ENCODE measurements around the gene PLVAP.
A peak's percentile ranks its signal among the peaks of the same experiment; 100 is the strongest.

Gene PLVAP

DNA sequence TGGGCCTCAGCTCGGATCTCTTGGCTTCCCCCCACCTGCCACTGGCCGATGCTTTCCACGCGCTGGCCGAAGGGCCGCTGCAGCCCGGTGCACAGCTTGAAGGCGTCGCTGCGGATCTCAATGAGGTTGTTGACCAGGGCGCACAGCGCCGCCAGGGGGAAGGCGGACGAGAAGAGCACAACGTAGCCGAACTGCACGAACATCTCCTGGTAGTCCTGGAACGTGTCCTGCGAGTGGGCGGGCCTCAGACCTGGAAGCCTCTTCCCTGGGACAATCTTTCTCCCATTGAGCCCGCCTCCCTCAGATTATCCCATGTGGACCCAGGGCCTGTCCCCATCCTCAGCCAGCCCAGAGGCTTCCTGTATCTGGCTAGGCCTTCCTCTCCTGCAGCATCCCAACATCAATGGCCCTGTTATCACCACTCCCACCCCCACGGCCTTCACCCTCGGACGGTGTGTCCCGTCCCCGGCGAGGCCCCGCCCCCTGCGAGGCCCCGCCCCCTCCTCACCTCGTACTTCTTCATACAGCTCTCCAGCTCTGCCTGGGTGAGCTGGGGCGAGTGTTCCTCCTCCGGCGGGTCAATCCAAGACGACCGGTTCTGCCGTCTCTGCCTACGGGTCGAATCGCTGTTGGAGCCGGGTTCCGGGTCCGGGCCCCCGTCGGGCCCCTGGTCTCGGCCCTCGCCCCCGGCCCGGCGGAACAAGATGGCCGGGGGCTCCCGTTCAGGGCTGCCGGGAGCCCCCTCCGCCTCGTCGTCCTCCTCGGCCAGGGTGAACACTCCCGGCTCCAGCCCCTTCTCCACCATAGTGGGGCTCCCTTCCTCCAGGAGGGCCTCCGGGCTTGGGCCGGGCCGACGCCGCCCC lies 49.3 kb downstream of the PLVAP start (continued):
- TF ChIP-seq, protein P1, sequence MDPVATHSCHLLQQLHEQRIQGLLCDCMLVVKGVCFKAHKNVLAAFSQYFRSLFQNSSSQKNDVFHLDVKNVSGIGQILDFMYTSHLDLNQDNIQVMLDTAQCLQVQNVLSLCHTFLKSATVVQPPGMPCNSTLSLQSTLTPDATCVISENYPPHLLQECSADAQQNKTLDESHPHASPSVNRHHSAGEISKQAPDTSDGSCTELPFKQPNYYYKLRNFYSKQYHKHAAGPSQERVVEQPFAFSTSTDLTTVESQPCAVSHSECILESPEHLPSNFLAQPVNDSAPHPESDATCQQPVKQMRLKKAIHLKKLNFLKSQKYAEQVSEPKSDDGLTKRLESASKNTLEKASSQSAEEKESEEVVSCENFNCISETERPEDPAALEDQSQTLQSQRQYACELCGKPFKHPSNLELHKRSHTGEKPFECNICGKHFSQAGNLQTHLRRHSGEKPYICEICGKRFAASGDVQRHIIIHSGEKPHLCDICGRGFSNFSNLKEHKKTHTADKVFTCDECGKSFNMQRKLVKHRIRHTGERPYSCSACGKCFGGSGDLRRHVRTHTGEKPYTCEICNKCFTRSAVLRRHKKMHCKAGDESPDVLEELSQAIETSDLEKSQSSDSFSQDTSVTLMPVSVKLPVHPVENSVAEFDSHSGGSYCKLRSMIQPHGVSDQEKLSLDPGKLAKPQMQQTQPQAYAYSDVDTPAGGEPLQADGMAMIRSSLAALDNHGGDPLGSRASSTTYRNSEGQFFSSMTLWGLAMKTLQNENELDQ (tag by site-specific recombination; IDR thresholded peaks at IDR 0.05; ENCODE audit: low read depth): no peak
- TF ChIP-seq, protein P2, sequence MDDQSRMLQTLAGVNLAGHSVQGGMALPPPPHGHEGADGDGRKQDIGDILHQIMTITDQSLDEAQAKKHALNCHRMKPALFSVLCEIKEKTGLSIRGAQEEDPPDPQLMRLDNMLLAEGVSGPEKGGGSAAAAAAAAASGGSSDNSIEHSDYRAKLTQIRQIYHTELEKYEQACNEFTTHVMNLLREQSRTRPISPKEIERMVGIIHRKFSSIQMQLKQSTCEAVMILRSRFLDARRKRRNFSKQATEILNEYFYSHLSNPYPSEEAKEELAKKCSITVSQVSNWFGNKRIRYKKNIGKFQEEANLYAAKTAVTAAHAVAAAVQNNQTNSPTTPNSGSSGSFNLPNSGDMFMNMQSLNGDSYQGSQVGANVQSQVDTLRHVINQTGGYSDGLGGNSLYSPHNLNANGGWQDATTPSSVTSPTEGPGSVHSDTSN (CRISPR knock-in tag; IDR thresholded peaks at IDR 0.05): no peak
- TF ChIP-seq, protein P3, sequence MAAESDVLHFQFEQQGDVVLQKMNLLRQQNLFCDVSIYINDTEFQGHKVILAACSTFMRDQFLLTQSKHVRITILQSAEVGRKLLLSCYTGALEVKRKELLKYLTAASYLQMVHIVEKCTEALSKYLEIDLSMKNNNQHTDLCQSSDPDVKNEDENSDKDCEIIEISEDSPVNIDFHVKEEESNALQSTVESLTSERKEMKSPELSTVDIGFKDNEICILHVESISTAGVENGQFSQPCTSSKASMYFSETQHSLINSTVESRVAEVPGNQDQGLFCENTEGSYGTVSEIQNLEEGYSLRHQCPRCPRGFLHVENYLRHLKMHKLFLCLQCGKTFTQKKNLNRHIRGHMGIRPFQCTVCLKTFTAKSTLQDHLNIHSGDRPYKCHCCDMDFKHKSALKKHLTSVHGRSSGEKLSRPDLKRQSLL (tag by site-specific recombination; IDR thresholded peaks at IDR 0.05): peak; percentile 78; the same call in 1 of the 2 replicates
- TF ChIP-seq SP3 (tag by site-specific recombination; IDR thresholded peaks at IDR 0.05): peak; percentile 69
- no peak for TF ChIP-seq ZNF10 (tag by site-specific recombination; IDR thresholded peaks at IDR 0.05)
- TF ChIP-seq KLF8 (tag by site-specific recombination; IDR thresholded peaks at IDR 0.05): peak; percentile 32; the same call in 1 of the 2 replicates
- no peak for TF ChIP-seq ZNF677 (tag by site-specific recombination; IDR thresholded peaks at IDR 0.05)
- no peak for TF ChIP-seq GLI2 (tag by site-specific recombination; IDR thresholded peaks at IDR 0.05; ENCODE audit: borderline replicate concordance, low read depth)
- TF ChIP-seq ZNF658 (tag by site-specific recombination; IDR thresholded peaks at IDR 0.05): no peak
- peak; percentile 78; the same call in 1 of the 2 replicates for TF ChIP-seq KLF9 (tag by site-specific recombination; IDR thresholded peaks at IDR 0.05; ENCODE audit: low read depth)
- no peak for TF ChIP-seq ZNF629 (tag by site-specific recombination; IDR thresholded peaks at IDR 0.05)

DNA sequence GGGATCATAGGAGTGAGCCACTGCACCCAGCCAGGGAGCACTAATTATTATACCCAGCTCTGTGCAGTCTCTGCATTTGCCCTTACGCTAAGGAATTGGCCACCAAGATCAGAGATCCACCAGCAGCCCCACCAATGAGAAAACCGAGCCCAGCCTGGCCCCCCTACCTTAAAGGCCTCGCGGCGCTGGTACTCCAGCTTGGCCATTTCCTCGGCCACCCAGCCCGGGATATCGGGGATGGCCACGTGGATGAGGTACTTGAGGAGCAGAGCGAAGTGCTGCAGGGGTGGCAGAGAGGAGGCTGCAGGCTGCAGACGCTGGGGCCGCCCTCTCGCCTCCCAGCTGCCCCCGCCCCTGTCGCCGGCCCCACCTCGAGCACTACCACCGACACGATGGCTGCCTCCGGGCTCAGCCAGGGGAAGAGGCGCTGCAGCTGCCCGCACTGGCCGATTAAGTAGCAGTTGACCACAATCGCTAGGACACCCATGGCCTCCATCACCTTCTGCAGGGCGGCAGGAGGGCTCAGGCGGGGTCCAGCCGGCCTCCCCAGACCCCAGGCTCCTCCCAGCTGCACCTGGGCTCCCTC lies 50.0 kb downstream of the PLVAP start:
- CTCF ChIA-PET: interaction anchor here (0.8 kb wide), 1 partner anchor 60 kb away, joined by 3 read pairs; no protein-coding TSS in a partner anchor
- no peaks in the 10 kb centered on the region for H3K4me1 ChIP-seq (ENCODE audit: control insufficient read depth, insufficient read depth, low read length)
- no peaks in the 10 kb centered on the region for H3K9me3 ChIP-seq (ENCODE audit: control insufficient read depth, insufficient read depth, low read depth, low read length)
- H3K36me3 ChIP-seq (ENCODE audit: control insufficient read depth in 2 of 2, insufficient read depth in 1 of 2, low read length in 2 of 2): peaks cover 0 to 15% of the 10 kb centered on the region in 2 experiments; a peak in 2 of 3 replicates
- 0 out of 2 replicates have a peak, but pooled peaks have one; percentile 16 for TF ChIP-seq GLIS2 (tag by site-specific recombination; IDR thresholded peaks at IDR 0.05)
- TF ChIP-seq, protein P3 (tag by site-specific recombination; IDR thresholded peaks at IDR 0.05): 0 out of 2 replicates have a peak, but pooled peaks have one; percentile 8
- TF ChIP-seq SP2 (tag by site-specific recombination; IDR thresholded peaks at IDR 0.05): no peak
- POLR2A ChIA-PET: interaction anchor here (2.0 to 2.6 kb wide), 2 partner anchors 9 to 18 kb away, joined by 8 to 13 read pairs; partner anchors contain the start of gene DDA1
- H3K27ac ChIP-seq (ENCODE audit: extremely low read depth, low read depth, low read length): no peak overlapping the region
- no peak overlapping the region for H3K4me3 ChIP-seq (ENCODE audit: low read depth, low read length)

DNA sequence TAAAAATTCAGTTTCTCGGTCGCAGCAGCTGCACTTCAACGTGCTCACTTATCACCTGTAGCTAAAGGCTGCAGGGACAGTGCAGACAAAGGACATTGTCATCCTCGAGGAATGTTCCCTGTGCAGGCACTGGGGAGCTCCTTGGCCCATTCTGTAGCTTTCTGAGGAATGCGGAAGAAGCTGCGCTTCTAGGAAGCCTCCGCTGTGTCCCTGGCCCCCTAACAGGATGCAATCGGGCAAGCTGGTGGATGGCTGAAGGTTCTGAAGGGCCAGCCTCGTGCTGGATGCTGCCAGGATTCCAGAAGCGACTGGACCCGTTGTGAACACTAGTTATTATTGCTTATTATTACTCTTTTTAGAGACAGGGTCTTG lies 50.6 kb downstream of the PLVAP start:
- H3K4me3 ChIP-seq (ENCODE audit: low read depth, low read length): no peak overlapping the region
- H3K36me3 ChIP-seq (ENCODE audit: control insufficient read depth in 2 of 2, insufficient read depth in 1 of 2, low read length in 2 of 2): peaks cover 0 to 20% of the 10 kb centered on the region in 2 experiments; a peak in 2 of 3 replicates
- ChIA-PET POLR2A (no interaction called here), CTCF (interaction anchor here (0.8 kb wide), 1 partner anchor 60 kb away, joined by 3 read pairs; no protein-coding TSS in a partner anchor)
- H3K27ac ChIP-seq (ENCODE audit: extremely low read depth, low read depth, low read length): no peak overlapping the region
- no peaks in the 10 kb centered on the region for H3K9me3 ChIP-seq (ENCODE audit: control insufficient read depth, insufficient read depth, low read depth, low read length)
- no peaks in the 10 kb centered on the region for H3K4me1 ChIP-seq (ENCODE audit: control insufficient read depth, insufficient read depth, low read length)
- TF ChIP-seq, protein P4, sequence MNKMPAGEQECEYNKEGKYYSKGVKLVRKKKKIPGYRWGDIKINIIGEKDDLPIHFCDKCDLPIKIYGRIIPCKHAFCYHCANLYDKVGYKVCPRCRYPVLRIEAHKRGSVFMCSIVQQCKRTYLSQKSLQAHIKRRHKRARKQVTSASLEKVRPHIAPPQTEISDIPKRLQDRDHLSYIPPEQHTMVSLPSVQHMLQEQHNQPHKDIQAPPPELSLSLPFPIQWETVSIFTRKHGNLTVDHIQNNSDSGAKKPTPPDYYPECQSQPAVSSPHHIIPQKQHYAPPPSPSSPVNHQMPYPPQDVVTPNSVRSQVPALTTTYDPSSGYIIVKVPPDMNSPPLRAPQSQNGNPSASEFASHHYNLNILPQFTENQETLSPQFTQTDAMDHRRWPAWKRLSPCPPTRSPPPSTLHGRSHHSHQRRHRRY (tag by site-specific recombination; IDR thresholded peaks at IDR 0.05): no peak
- TF ChIP-seq, protein P5, sequence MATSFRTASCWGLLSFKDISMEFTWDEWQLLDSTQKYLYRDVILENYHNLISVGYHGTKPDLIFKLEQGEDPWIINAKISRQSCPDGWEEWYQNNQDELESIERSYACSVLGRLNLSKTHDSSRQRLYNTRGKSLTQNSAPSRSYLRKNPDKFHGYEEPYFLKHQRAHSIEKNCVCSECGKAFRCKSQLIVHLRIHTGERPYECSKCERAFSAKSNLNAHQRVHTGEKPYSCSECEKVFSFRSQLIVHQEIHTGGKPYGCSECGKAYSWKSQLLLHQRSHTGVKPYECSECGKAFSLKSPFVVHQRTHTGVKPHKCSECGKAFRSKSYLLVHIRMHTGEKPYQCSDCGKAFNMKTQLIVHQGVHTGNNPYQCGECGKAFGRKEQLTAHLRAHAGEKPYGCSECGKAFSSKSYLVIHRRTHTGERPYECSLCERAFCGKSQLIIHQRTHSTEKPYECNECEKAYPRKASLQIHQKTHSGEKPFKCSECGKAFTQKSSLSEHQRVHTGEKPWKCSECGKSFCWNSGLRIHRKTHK (tag by site-specific recombination; IDR thresholded peaks at IDR 0.05): no peak
- TF ChIP-seq GLIS1 (tag by site-specific recombination; IDR thresholded peaks at IDR 0.05) (no peak), SCRT1 (tag by site-specific recombination; IDR thresholded peaks at IDR 0.05; ENCODE audit: borderline replicate concordance) (no peak), ZNF169 (tag by site-specific recombination; IDR thresholded peaks at IDR 0.05) (no peak), GLI2 (tag by site-specific recombination; IDR thresholded peaks at IDR 0.05; ENCODE audit: borderline replicate concordance, low read depth) (no peak)

All from HEK293 (cell line).